Muscle of arm (tissue), 12 donors: Measurements from ENCODE around the gene ENDOU. TPM values are rescaled to one million over a fixed set of nuclear protein-coding genes. Genes with fewer than 3 reads are reported as not detected.

Source experiments
- DNase-seq: peaks from one replicate; pipeline ENCODE4 v3.0.0-alpha.2; 2013
- polyA plus RNA-seq, 12 donors: library from polyadenylated mRNA; unstranded; fragments of 120-200 nt; gene quantifications; one replicate each; pipeline ENCODE4 v1.2.1, GENCODE V29; 2013; ENCODE audit not compliant: insufficient read length in 12 of 12

ENDOU gene
- polyA plus RNA-seq, 12 donors, result 0.11 to 1.6 (median 0.28) TPM; not detected in 2

GRCh38 chr12:47757840-47758583, 32.7 kb upstream of the ENDOU start:
- DNase-seq, result no peak

- no peak for DNase-seq
These were observed 32.1 kb upstream of the ENDOU start for GRCh38 chr12:47757364-47757839.

GRCh38 chr12:47755655-47756562, 30.6 kb upstream of the ENDOU start:
- DNase-seq, result no peak

- DNase-seq, result no peak
These were observed 29.6 kb upstream of the ENDOU start for GRCh38 chr12:47754881-47755280.

- DNase-seq, result no peak
These were observed 28.8 kb upstream of the ENDOU start for GRCh38 chr12:47754126-47754525.

GRCh38 chr12:47753021-47754001, 28.0 kb upstream of the ENDOU start:
- DNase-seq, result no peak

GRCh38 chr12:47752552-47752951, 27.3 kb upstream of the ENDOU start:
- DNase-seq, result no peak

GRCh38 chr12:47752121-47752520, 26.8 kb upstream of the ENDOU start:
- no peak for DNase-seq

GRCh38 chr12:47751561-47751960, 26.3 kb upstream of the ENDOU start:
- DNase-seq, result no peak

GRCh38 chr12:47750916-47751470, 25.7 kb upstream of the ENDOU start:
- DNase-seq, result no peak

- DNase-seq, result no peak
These were observed 25.0 kb upstream of the ENDOU start for GRCh38 chr12:47750229-47750798.

- no peak for DNase-seq
These were observed 23.6 kb upstream of the ENDOU start for GRCh38 chr12:47748899-47749298.

GRCh38 chr12:47748507-47748828, 23.2 kb upstream of the ENDOU start:
- no peak for DNase-seq

- DNase-seq, result no peak
These were observed 22.6 kb upstream of the ENDOU start for GRCh38 chr12:47747596-47748506.

- no peak for DNase-seq
These were observed 21.8 kb upstream of the ENDOU start for GRCh38 chr12:47747126-47747525.

- no peak for DNase-seq
These were observed 21.2 kb upstream of the ENDOU start for GRCh38 chr12:47746523-47746922.

GRCh38 chr12:47746073-47746472, 20.8 kb upstream of the ENDOU start:
- DNase-seq, result no peak

GRCh38 chr12:47745485-47746041, 20.3 kb upstream of the ENDOU start:
- no peak for DNase-seq

GRCh38 chr12:47744778-47745436, 19.6 kb upstream of the ENDOU start:
- no peak for DNase-seq
